Nephron (organoid): ENCODE measurements around the gene COL16A1.

Experiments
- H3K27ac Mint-ChIP-seq, 3 experiments: 2 replicates each; pipeline ENCODE4 v1.8.0; 2020; ENCODE audit warnings: mixed read lengths in 3 of 3, mild to moderate bottlenecking in 2 of 3, moderate library complexity in 1 of 3
- H3K27me3 Mint-ChIP-seq: 2 replicates; pipeline ENCODE4 v1.8.0; 2021; ENCODE audit warnings: low read depth, mild to moderate bottlenecking, moderate library complexity, mixed read lengths
- H3K36me3 Mint-ChIP-seq: 2 replicates; pipeline ENCODE4 v1.8.0; 2020; ENCODE audit warnings: low read depth, mixed read lengths
- H3K4me1 Mint-ChIP-seq: 2 replicates; pipeline ENCODE4 v1.8.0; 2020; ENCODE audit warnings: mixed read lengths
- H3K4me3 Mint-ChIP-seq, 3 experiments: 2 replicates each; pipeline ENCODE4 v1.8.0; 2020; ENCODE audit warnings: mild to moderate bottlenecking in 3 of 3, mixed read lengths in 3 of 3, moderate library complexity in 2 of 3
- H3K9me3 Mint-ChIP-seq: 2 replicates; pipeline ENCODE4 v1.8.0; 2020; ENCODE audit warnings: mixed read lengths
- TF ChIP-seq, protein P1 (sequence below), 3 experiments: fragments of 200-600 bp; sonication (generic); IDR thresholded peaks; one replicate each; pipeline ENCODE4 v1.5.0; 2021; ENCODE audit warnings: antibody characterized with exemption in 3 of 3; ENCODE audit not compliant: unreplicated experiment in 3 of 3

The COL16A1 gene

DNA sequence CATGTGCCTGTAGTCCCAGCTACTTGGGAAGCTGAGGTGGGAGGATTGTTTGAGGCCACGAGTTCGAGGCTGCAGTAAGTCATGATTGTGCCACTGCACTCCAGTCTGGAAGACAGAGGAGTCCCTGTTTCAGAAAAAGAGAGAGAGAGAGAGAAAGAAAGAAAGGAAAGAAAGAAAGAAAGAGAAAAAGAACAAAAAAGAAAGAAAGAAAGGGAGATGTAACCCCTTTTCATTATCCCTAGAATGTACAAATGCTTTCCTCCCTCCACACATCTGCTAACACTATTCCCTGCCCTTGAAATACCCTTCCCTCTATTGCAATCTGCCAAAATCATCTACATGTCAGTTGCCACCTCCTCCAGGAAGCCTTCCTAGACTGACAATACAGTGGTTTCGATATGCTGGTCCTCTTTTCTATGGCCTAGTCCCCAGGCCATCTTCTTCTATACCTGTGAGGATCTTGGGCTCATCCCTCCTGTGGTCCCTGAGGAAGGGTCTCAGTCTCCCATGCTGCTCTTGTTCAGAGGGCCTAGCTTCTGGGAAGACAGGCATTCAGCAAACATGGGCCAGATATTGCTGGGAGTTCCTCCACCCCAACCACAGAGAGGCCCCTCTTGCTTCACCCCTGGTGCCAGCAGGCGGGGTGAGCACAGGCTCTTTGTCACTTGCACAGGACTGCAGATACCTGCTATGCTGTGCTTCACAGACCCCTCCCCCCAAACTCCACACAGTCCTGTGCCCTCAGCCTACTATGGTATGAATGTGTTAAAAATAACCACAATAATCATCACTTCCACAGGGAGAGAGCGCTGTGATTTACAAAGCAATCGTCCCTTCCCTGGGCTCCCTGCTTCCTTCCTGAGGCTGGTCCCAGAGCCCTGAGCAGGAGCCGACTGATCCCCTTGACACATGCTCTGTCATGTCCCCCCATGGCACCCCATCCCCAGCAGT, 46.2 kb upstream of the COL16A1 start:
- Mint-ChIP-seq H3K4me1 (peaks cover 85% of the 10 kb centered on the region), H3K36me3 (no peaks in the 10 kb centered on the region), H3K9me3 (no peaks in the 10 kb centered on the region), H3K27ac (peak overlapping the region in 2 of 3 experiments; percentile 26 to 42), H3K27me3 (peaks cover 9% of the 10 kb centered on the region), H3K4me3 (no peak overlapping the region)
- TF ChIP-seq, protein P1, sequence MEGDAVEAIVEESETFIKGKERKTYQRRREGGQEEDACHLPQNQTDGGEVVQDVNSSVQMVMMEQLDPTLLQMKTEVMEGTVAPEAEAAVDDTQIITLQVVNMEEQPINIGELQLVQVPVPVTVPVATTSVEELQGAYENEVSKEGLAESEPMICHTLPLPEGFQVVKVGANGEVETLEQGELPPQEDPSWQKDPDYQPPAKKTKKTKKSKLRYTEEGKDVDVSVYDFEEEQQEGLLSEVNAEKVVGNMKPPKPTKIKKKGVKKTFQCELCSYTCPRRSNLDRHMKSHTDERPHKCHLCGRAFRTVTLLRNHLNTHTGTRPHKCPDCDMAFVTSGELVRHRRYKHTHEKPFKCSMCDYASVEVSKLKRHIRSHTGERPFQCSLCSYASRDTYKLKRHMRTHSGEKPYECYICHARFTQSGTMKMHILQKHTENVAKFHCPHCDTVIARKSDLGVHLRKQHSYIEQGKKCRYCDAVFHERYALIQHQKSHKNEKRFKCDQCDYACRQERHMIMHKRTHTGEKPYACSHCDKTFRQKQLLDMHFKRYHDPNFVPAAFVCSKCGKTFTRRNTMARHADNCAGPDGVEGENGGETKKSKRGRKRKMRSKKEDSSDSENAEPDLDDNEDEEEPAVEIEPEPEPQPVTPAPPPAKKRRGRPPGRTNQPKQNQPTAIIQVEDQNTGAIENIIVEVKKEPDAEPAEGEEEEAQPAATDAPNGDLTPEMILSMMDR (IDR thresholded peaks at IDR 0.05; ENCODE audit: unreplicated experiment in 3 of 3) = no peak

DNA sequence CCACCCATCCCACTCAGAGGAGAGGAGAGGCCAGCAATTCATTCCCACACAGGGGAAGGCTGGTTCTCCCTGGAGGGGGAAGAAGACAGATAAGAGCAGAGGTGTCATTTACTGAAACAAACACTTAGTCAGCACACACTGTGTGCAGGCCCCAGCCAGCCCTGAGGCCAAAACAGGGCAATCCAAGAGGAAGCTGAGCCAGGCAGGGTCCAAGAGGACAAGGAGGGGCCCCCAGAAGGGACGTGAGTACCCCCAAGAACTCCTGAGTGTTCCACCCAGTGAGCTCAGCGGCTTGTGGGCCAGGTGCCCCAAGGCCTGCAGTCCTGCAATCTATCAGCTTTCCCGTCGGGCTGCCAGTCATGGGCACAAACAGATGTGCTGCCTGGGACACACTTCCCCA, 44.5 kb upstream of the COL16A1 start:
- Mint-ChIP-seq H3K36me3 (no peaks in the 10 kb centered on the region), H3K27ac (peak overlapping the region in 1 of 3 experiments; percentile 27), H3K4me3 (no peak overlapping the region), H3K4me1 (peaks cover 72% of the 10 kb centered on the region), H3K9me3 (no peaks in the 10 kb centered on the region), H3K27me3 (peaks cover 9% of the 10 kb centered on the region)
- TF ChIP-seq, protein P1 (IDR thresholded peaks at IDR 0.05; ENCODE audit: unreplicated experiment in 3 of 3) = no peak

DNA sequence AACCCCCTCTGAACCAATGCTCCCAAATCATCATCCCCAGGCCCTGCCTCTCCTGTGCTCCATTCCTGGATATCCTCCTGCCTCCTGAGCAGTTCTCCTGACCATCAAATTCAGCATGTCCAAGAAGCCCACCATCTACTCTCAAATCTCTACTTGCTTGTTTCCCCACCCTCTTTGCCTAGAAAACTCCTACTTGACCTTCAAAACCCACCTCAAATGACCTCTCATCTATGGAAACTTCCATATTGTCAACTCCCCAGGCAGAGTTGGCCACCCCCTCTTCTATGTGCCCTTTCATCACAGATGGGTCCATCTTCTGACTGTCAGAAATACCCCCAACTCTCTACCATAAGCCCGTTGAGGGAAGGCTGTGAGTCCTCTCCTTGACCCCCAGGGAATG, 43.5 kb upstream of the COL16A1 start:
- H3K27me3 Mint-ChIP-seq = peaks cover 5% of the 10 kb centered on the region
- peaks cover 64% of the 10 kb centered on the region for H3K4me1 Mint-ChIP-seq
- H3K36me3 Mint-ChIP-seq = no peaks in the 10 kb centered on the region
- H3K4me3 Mint-ChIP-seq = no peak overlapping the region
- no peaks in the 10 kb centered on the region for H3K9me3 Mint-ChIP-seq
- peak overlapping the region in 2 of 3 experiments; percentile 34 to 63 for H3K27ac Mint-ChIP-seq
- TF ChIP-seq, protein P1 (IDR thresholded peaks at IDR 0.05; ENCODE audit: unreplicated experiment in 3 of 3) = no peak

DNA sequence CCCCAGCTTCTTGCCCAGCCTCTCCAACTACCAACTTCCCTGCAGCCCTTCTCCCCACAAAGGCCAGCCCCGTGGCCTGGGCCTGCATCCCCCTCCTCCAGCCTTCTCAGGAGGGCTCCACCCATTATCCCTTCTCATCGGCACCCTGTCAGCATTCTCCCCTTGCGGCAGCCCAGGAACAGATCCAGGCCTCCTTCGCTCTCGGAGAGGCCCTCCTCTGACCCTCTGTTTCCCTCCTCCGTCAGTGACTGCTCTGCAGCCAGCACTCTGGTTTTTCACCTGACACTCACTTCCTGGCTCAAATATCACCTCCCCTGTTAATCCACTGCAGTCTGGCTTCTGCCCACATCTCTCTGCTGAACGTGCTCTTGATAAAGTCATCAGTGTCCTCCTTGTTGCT, 42.9 kb upstream of the COL16A1 start:
- Mint-ChIP-seq H3K9me3 (no peaks in the 10 kb centered on the region), H3K4me1 (peaks cover 57% of the 10 kb centered on the region), H3K36me3 (no peaks in the 10 kb centered on the region), H3K27me3 (peaks cover 5% of the 10 kb centered on the region), H3K27ac (peak overlapping the region; percentile 25 to 63 (median 34)), H3K4me3 (no peak overlapping the region)
- TF ChIP-seq, protein P1 (IDR thresholded peaks at IDR 0.05; ENCODE audit: unreplicated experiment in 3 of 3) = no peak

DNA sequence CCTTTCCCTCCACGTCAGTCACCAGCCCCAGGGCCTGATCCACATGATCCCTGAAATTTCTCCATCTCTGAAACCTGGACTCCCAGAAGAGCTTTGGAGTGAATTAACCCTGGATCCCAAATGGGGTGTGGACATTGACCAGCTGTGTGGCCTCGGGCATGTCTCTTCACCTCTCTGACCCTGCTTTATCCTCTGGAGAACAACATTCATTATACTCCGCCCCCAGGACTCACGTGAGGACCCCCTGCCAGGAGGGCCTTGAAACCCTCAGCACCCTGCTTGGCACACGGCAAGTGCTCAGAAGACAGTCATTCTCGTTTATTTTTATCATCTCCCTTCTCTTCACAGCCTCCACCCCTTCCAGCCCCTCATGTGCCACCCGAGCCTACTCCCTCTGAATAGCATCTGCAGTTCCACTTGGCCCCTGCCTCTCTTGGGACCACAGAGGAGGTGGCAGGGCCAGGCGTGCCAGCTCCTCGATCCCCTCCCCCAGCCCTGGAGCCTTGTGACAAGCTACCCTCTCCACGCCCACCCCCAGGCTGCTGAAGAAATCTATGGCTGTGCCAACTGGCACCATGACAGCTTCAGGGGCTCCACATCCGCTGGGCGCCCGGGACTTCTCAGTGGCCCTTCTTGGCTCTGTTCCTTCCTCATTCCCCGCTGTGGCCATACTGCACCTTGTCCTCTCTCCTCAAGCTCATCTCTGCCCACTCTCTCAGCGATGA, 42.3 kb upstream of the COL16A1 start:
- Mint-ChIP-seq H3K9me3 (no peaks in the 10 kb centered on the region), H3K36me3 (no peaks in the 10 kb centered on the region), H3K4me1 (peaks cover 52% of the 10 kb centered on the region), H3K4me3 (no peak overlapping the region), H3K27ac (peak overlapping the region; percentile 25 to 63 (median 34)), H3K27me3 (peaks cover 5% of the 10 kb centered on the region)
- TF ChIP-seq, protein P1 (IDR thresholded peaks at IDR 0.05; ENCODE audit: unreplicated experiment in 3 of 3) = no peak
